ENCODE measurements around the gene FGF11.
A peak's percentile ranks its signal among the peaks of the same experiment; 100 is the strongest.

FGF11 gene

GRCh38 chr17:7407485-7408251, 31.6 kb upstream of the FGF11 start, which contains the start of gene NLGN2:
Gene NLGN2, plus strand, starts transcription at chr17:7407845. Its CDS starts 411 bp downstream, at chr17:7408256.
- DNase-seq, result no peak

- no peak for DNase-seq
Observed at GRCh38 chr17:7408252-7408727, 31.0 kb upstream of the FGF11 start.

GRCh38 chr17:7408863-7409262, 30.4 kb upstream of the FGF11 start:
- peak in 9 of 56 donors; percentile 4 to 51 (median 26) for DNase-seq

- DNase-seq, result no peak
Observed at GRCh38 chr17:7409716-7410115, 29.6 kb upstream of the FGF11 start.

GRCh38 chr17:7410634-7411426, 28.5 kb upstream of the FGF11 start:
- peak in 8 of 56 donors; percentile 5 to 46 (median 16) for DNase-seq

GRCh38 chr17:7411427-7411750, 27.9 kb upstream of the FGF11 start:
- no peak for DNase-seq

- no peak for DNase-seq
Observed at GRCh38 chr17:7413346-7413985, 25.8 kb upstream of the FGF11 start.

GRCh38 chr17:7414837-7415236, 24.5 kb upstream of the FGF11 start:
- DNase-seq, result no peak

- DNase-seq, result no peak
Observed at GRCh38 chr17:7415784-7416183, 23.5 kb upstream of the FGF11 start.

- no peak for DNase-seq
Observed at GRCh38 chr17:7416323-7416722, 23.0 kb upstream of the FGF11 start.

- no peak for DNase-seq
Observed at GRCh38 chr17:7417056-7417655, 22.2 kb upstream of the FGF11 start.

- DNase-seq, result no peak
Observed at GRCh38 chr17:7418472-7419152, 20.7 kb upstream of the FGF11 start.

GRCh38 chr17:7419819-7420610, 19.3 kb upstream of the FGF11 start, which contains the start of gene SPEM1:
Gene SPEM1, plus strand, starts transcription at chr17:7420324. Its CDS starts 61 bp downstream, at chr17:7420385.
- no peak for DNase-seq

- DNase-seq, result no peak
Observed at GRCh38 chr17:7421186-7421585, 18.1 kb upstream of the FGF11 start.

GRCh38 chr17:7423679-7424078, 15.6 kb upstream of the FGF11 start:
- no peak for DNase-seq

GRCh38 chr17:7425316-7425715, 14.0 kb upstream of the FGF11 start, which contains the start of gene SPEM2:
Gene SPEM2, plus strand, starts transcription at chr17:7425616. Its CDS starts 73 bp downstream, at chr17:7425689.
- no peak for DNase-seq

GRCh38 chr17:7425756-7426155, 13.6 kb upstream of the FGF11 start:
- no peak for DNase-seq

- DNase-seq, result no peak
Observed at GRCh38 chr17:7426203-7426863, 13.0 kb upstream of the FGF11 start.

GRCh38 chr17:7426896-7427489, 12.3 kb upstream of the FGF11 start:
- no peak for DNase-seq
